PFSK-1 (cell line): ENCODE data around the gene ZNF581.

ENCODE experiments used
- FOXP2 ChIP-seq: optimal IDR thresholded peaks from 2 replicates; pipeline ENCODE3; 2011; ENCODE audit warnings: borderline replicate concordance, control low read depth, inconsistent platforms; ENCODE audit not compliant: insufficient read depth; ENCODE audit errors: extremely low read length, extremely low read depth
- POLR2AphosphoS5 ChIP-seq: IDR thresholded peaks from 2 replicates; pipeline ENCODE4 v1.6.1; 2012; ENCODE audit warnings: low read depth, mild to moderate bottlenecking, control low read depth, low read length, moderate library complexity
- REST ChIP-seq, 2 experiments: IDR thresholded peaks; 2 replicates each; pipeline versions ENCODE4 v1.6.1 to v1.8.0; 2011 to 2012; ENCODE audit warnings: low read depth in 2 of 2, low read length in 2 of 2, control low read depth in 1 of 2, inconsistent platforms in 1 of 2, mild to moderate bottlenecking in 1 of 2, moderate library complexity in 1 of 2; ENCODE audit not compliant: insufficient read depth in 1 of 2
- SIN3A ChIP-seq: IDR thresholded peaks from 2 replicates; pipeline ENCODE4 v1.6.1; 2012; ENCODE audit warnings: mild to moderate bottlenecking, low read length, moderate library complexity, borderline replicate concordance; ENCODE audit not compliant: insufficient read depth
- TAF1 ChIP-seq: IDR thresholded peaks from 2 replicates; pipeline ENCODE4 v1.6.1; 2012; ENCODE audit warnings: low read length, control low read depth, borderline replicate concordance; ENCODE audit not compliant: insufficient read depth

Gene ZNF581

GRCh38 chr19:55693336-55693974 lies 50.0 kb downstream of the ZNF581 start:
- no peak for TF ChIP-seq FOXP2
- no peak for TF ChIP-seq TAF1
- no peak for TF ChIP-seq SIN3A
- no peak for TF ChIP-seq REST (IDR thresholded peaks at IDR 0.05; ENCODE audit: insufficient read depth in 1 of 2, low read depth in 2 of 2, low read length in 2 of 2)
- TF ChIP-seq POLR2AphosphoS5, result no peak

GRCh38 chr19:55694241-55694655 lies 50.8 kb downstream of the ZNF581 start:
- TF ChIP-seq REST (IDR thresholded peaks at IDR 0.05; ENCODE audit: insufficient read depth in 1 of 2, low read depth in 2 of 2, low read length in 2 of 2), result no peak
- TF ChIP-seq POLR2AphosphoS5, result no peak
- TF ChIP-seq FOXP2, result no peak
- TF ChIP-seq SIN3A, result no peak
- TF ChIP-seq TAF1, result no peak

GRCh38 chr19:55694656-55695491 lies 51.4 kb downstream of the ZNF581 start:
- TF ChIP-seq REST (IDR thresholded peaks at IDR 0.05; ENCODE audit: insufficient read depth in 1 of 2, low read depth in 2 of 2, low read length in 2 of 2) (no peak), FOXP2 (no peak), POLR2AphosphoS5 (no peak), SIN3A (no peak), TAF1 (no peak)
